ENCODE measurements around the gene VANGL2. TPM values are rescaled to one million over a fixed set of nuclear protein-coding genes. Genes with fewer than 3 reads are reported as not detected.

VANGL2 gene
- 10 to 100 TPM; 25.6 to 38.9 (median 35.4) TPM for polyA plus RNA-seq (ENCODE audit: insufficient read length in 4 of 4)

- DNase-seq (ENCODE audit: low read depth in 4 of 4, low spot score in 3 of 4), result peak in 3 of 4 donors; percentile 71 to 77 (median 76)
Observed at GRCh38 chr1:160400223-160400645, at the start of gene VANGL2. Gene VANGL2 (plus strand): TSS chr1:160400564. CDS start chr1:160415838, 15,274 bp downstream.

- no peak for DNase-seq (ENCODE audit: low read depth in 4 of 4, low spot score in 3 of 4)
Observed at GRCh38 chr1:160351629-160352028, 48.7 kb upstream of the VANGL2 start.

GRCh38 chr1:160352555-160352954, 47.8 kb upstream of the VANGL2 start:
- DNase-seq (ENCODE audit: low read depth in 4 of 4, low spot score in 3 of 4), result no peak

- DNase-seq (ENCODE audit: low read depth in 4 of 4, low spot score in 3 of 4), result no peak
Observed at GRCh38 chr1:160353223-160353622, 47.1 kb upstream of the VANGL2 start.

GRCh38 chr1:160354388-160354985, 45.9 kb upstream of the VANGL2 start:
- DNase-seq (ENCODE audit: low read depth in 4 of 4, low spot score in 3 of 4), result no peak

- DNase-seq (ENCODE audit: low read depth in 4 of 4, low spot score in 3 of 4), result no peak
Observed at GRCh38 chr1:160357286-160358002, 42.9 kb upstream of the VANGL2 start.

GRCh38 chr1:160358073-160358472, 42.3 kb upstream of the VANGL2 start:
- DNase-seq (ENCODE audit: low read depth in 4 of 4, low spot score in 3 of 4), result no peak

GRCh38 chr1:160359559-160360226, 40.7 kb upstream of the VANGL2 start:
- DNase-seq (ENCODE audit: low read depth in 4 of 4, low spot score in 3 of 4), result no peak

GRCh38 chr1:160360227-160360695, 40.1 kb upstream of the VANGL2 start:
- DNase-seq (ENCODE audit: low read depth in 4 of 4, low spot score in 3 of 4), result no peak

- DNase-seq (ENCODE audit: low read depth in 4 of 4, low spot score in 3 of 4), result no peak
Observed at GRCh38 chr1:160361199-160361598, 39.2 kb upstream of the VANGL2 start.

- no peak for DNase-seq (ENCODE audit: low read depth in 4 of 4, low spot score in 3 of 4)
Observed at GRCh38 chr1:160361814-160362167, 38.6 kb upstream of the VANGL2 start.

GRCh38 chr1:160362168-160362957, 38.0 kb upstream of the VANGL2 start:
- no peak for DNase-seq (ENCODE audit: low read depth in 4 of 4, low spot score in 3 of 4)

GRCh38 chr1:160363010-160363409, 37.4 kb upstream of the VANGL2 start:
- DNase-seq (ENCODE audit: low read depth in 4 of 4, low spot score in 3 of 4), result no peak

GRCh38 chr1:160363951-160364735, 36.2 kb upstream of the VANGL2 start:
- DNase-seq (ENCODE audit: low read depth in 4 of 4, low spot score in 3 of 4), result no peak

- no peak for DNase-seq (ENCODE audit: low read depth in 4 of 4, low spot score in 3 of 4)
Observed at GRCh38 chr1:160365325-160365724, 35.0 kb upstream of the VANGL2 start.

GRCh38 chr1:160366731-160367515, 33.4 kb upstream of the VANGL2 start, which contains the start of gene NHLH1:
Gene NHLH1 (plus strand): TSS chr1:160367071. CDS start chr1:160370732, 3,661 bp downstream.
- DNase-seq (ENCODE audit: low read depth in 4 of 4, low spot score in 3 of 4), result no peak

- no peak for DNase-seq (ENCODE audit: low read depth in 4 of 4, low spot score in 3 of 4)
Observed at GRCh38 chr1:160367516-160367900, 32.9 kb upstream of the VANGL2 start.

- DNase-seq (ENCODE audit: low read depth in 4 of 4, low spot score in 3 of 4), result no peak
Observed at GRCh38 chr1:160367934-160368923, 32.1 kb upstream of the VANGL2 start.
